ENCODE results near the gene MTIF2. TPM values are rescaled to one million over a fixed set of nuclear protein-coding genes. Genes with fewer than 3 reads are reported as not detected.

The MTIF2 gene
- total RNA-seq, 1 experiment from 2014 or later, result 49.8 TPM

- ATAC-seq, result no peak
- ChIA-PET RAD21 (ENCODE audit: low non-redundant PET in 1 of 2, low total read pairs in 2 of 2, uncharacterized antibody in 2 of 2, unreplicated experiment in 2 of 2) (no interaction called here), CTCF (no interaction called here), POLR2A (no interaction called here)
- Histone ChIP-seq H3K9me3 (ENCODE audit: control insufficient read depth in 1 of 2, insufficient read depth in 1 of 2, low read depth in 1 of 2, low read length in 2 of 2) (no peaks in the 10 kb centered on the region), H3K27ac (ENCODE audit: low read depth, low read length) (peak overlapping the region; percentile 98), H2AFZ (ENCODE audit: low read depth, low read length, poor library complexity, severe bottlenecking) (no peak overlapping the region), H3K79me2 (ENCODE audit: insufficient read depth, low read length) (peaks cover 59% of the 10 kb centered on the region), H3K27me3 (ENCODE audit: insufficient read depth, low read length) (no peaks in the 10 kb centered on the region), H3K9ac (ENCODE audit: low read length) (peak overlapping the region; percentile 98), H3K36me3 (ENCODE audit: control insufficient read depth in 1 of 2, insufficient read depth in 2 of 2, low read length in 2 of 2) (peaks cover 25 to 41% of the 10 kb centered on the region in 2 experiments), H4K20me1 (ENCODE audit: insufficient read depth) (peaks cover 7% of the 10 kb centered on the region; the same call in 1 of the 2 replicates), H3K4me2 (ENCODE audit: low read length) (peak overlapping the region; percentile 79), H3K4me1 (ENCODE audit: control insufficient read depth in 1 of 2, insufficient read depth in 2 of 2, low read length in 2 of 2) (peaks cover 8 to 21% of the 10 kb centered on the region in 2 experiments), H3K4me3 (replicated peaks in 1 of 2; ENCODE audit: low read depth in 1 of 2, low read length in 2 of 2) (peak overlapping the region; percentile 77 to 91), H3K9me2 (ENCODE audit: insufficient read depth) (no peaks in the 10 kb centered on the region)
- intact Hi-C loops (cut with micrococcal nuclease), result loop anchor here (2.0 kb wide), 2 partner anchors 331 to 383 kb away; partner anchors contain the start of gene PPP4R3B
- BruUV-seq (replicated peaks), result no TSS peak
- TF ChIP-seq, protein P1, sequence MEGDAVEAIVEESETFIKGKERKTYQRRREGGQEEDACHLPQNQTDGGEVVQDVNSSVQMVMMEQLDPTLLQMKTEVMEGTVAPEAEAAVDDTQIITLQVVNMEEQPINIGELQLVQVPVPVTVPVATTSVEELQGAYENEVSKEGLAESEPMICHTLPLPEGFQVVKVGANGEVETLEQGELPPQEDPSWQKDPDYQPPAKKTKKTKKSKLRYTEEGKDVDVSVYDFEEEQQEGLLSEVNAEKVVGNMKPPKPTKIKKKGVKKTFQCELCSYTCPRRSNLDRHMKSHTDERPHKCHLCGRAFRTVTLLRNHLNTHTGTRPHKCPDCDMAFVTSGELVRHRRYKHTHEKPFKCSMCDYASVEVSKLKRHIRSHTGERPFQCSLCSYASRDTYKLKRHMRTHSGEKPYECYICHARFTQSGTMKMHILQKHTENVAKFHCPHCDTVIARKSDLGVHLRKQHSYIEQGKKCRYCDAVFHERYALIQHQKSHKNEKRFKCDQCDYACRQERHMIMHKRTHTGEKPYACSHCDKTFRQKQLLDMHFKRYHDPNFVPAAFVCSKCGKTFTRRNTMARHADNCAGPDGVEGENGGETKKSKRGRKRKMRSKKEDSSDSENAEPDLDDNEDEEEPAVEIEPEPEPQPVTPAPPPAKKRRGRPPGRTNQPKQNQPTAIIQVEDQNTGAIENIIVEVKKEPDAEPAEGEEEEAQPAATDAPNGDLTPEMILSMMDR (IDR thresholded peaks at IDR 0.05 in 2 of 3, conservative IDR thresholded peaks at IDR 0.05 in 1 of 3; ENCODE audit: borderline replicate concordance in 1 of 3, insufficient read depth in 1 of 3, low read depth in 2 of 3, low read length in 2 of 3), result no peak
- TF ChIP-seq SP1 (IDR thresholded peaks at IDR 0.05; ENCODE audit: low read depth) (no peak), CEBPB (IDR thresholded peaks at IDR 0.05; ENCODE audit: low read depth) (no peak), TCF7L2 (IDR thresholded peaks at IDR 0.05; ENCODE audit: borderline replicate concordance, extremely low read depth, insufficient read depth, insufficient read length) (no peak), ATF3 (IDR thresholded peaks at IDR 0.05) (no peak), MAX (IDR thresholded peaks at IDR 0.05) (no peak), POLR2AphosphoS5 (IDR thresholded peaks at IDR 0.05; ENCODE audit: low read depth, low read length) (no peak), SIN3A (IDR thresholded peaks at IDR 0.05; ENCODE audit: low read depth) (no peak)
- DNase-seq (ENCODE audit: low read depth, low spot score), result no peak
Measured at GRCh38 chr2:55233658-55233940, 35.4 kb downstream of the MTIF2 start.
